ENCODE results near the gene GPR143. TPM values are rescaled to one million over a fixed set of nuclear protein-coding genes. Genes with fewer than 3 reads are reported as not detected.
"Not testable (repeated sequence)": the region's sequence is repeated elsewhere in the genome, so short reads cannot be mapped to it uniquely, and the experiment has no call there.

Gene GPR143
- total RNA-seq (1 to 10 TPM in 1 of 2 donors, under 1 TPM in 1; 0.33 to 1.4 TPM), polyA plus RNA-seq (under 1 TPM; 0.46 to 0.50 TPM)

- H3K36me3 ChIP-seq (ENCODE audit: control insufficient read depth in 4 of 4, insufficient read depth in 3 of 4, low read depth in 1 of 4, low read length in 3 of 4): no peaks in the 10 kb centered on the region
- H3K4me3 ChIP-seq (ENCODE audit: low read depth in 1 of 3, low read length in 3 of 3): peak within 1 kb of the TSS in 1 of 3 donors; percentile 17
- H3K27me3 ChIP-seq (ENCODE audit: control insufficient read depth in 4 of 4, insufficient read depth in 4 of 4, low read length in 3 of 4): peaks cover 0 to 3% (median 0%) of the 10 kb centered on the region in 4 donors
- no peak within 1 kb of the TSS for H3K9ac ChIP-seq (ENCODE audit: low read depth in 1 of 2, low read length in 2 of 2)
- 27% methylated on average over 26 of the region's 26 CpGs for WGBS
- TF ChIP-seq RAD21 (IDR thresholded peaks at IDR 0.05) (no peak), EGR1 (IDR thresholded peaks at IDR 0.05; ENCODE audit: low read depth in 2 of 2) (no peak), HNF4G (IDR thresholded peaks at IDR 0.05) (no peak), TAF1 (conservative IDR thresholded peaks at IDR 0.05) (no peak), GABPA (IDR thresholded peaks at IDR 0.05 in 1 of 2, conservative IDR thresholded peaks at IDR 0.05 in 1 of 2) (no peak), REST (IDR thresholded peaks at IDR 0.05) (no peak), JUND (IDR thresholded peaks at IDR 0.05) (no peak), FOXA1 (IDR thresholded peaks at IDR 0.05) (no peak), ZBTB33 (IDR thresholded peaks at IDR 0.05) (no peak), YY1 (IDR thresholded peaks at IDR 0.05) (no peak), FOXA2 (IDR thresholded peaks at IDR 0.05) (no peak), NR2F2 (IDR thresholded peaks at IDR 0.05) (no peak), SP1 (IDR thresholded peaks at IDR 0.05) (no peak), RXRA (IDR thresholded peaks at IDR 0.05) (no peak)
- TF ChIP-seq, protein P1, sequence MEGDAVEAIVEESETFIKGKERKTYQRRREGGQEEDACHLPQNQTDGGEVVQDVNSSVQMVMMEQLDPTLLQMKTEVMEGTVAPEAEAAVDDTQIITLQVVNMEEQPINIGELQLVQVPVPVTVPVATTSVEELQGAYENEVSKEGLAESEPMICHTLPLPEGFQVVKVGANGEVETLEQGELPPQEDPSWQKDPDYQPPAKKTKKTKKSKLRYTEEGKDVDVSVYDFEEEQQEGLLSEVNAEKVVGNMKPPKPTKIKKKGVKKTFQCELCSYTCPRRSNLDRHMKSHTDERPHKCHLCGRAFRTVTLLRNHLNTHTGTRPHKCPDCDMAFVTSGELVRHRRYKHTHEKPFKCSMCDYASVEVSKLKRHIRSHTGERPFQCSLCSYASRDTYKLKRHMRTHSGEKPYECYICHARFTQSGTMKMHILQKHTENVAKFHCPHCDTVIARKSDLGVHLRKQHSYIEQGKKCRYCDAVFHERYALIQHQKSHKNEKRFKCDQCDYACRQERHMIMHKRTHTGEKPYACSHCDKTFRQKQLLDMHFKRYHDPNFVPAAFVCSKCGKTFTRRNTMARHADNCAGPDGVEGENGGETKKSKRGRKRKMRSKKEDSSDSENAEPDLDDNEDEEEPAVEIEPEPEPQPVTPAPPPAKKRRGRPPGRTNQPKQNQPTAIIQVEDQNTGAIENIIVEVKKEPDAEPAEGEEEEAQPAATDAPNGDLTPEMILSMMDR (IDR thresholded peaks at IDR 0.05; ENCODE audit: low read depth, low read length, missing input control): no peak
- TF ChIP-seq, protein P2, sequence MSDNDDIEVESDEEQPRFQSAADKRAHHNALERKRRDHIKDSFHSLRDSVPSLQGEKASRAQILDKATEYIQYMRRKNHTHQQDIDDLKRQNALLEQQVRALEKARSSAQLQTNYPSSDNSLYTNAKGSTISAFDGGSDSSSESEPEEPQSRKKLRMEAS (IDR thresholded peaks at IDR 0.05): no peak
- H3K9me3 ChIP-seq (ENCODE audit: control insufficient read depth in 4 of 4, low read length in 3 of 4): no peaks in the 10 kb centered on the region
- H3K4me1 ChIP-seq (ENCODE audit: control insufficient read depth in 4 of 4, insufficient read depth in 4 of 4, low read length in 3 of 4): peaks cover 0 to 2% (median 0%) of the 10 kb centered on the region in 4 donors
- H3K27ac ChIP-seq (ENCODE audit: low read depth in 1 of 2, low read length in 2 of 2): no peak within 1 kb of the TSS
- no peak for DNase-seq (ENCODE audit: low spot score)
Measured at GRCh38 chrX:9765737-9766097, at the start of gene GPR143. Gene GPR143, minus strand, starts transcription at chrX:9765847. Its CDS starts 30 bp downstream, at chrX:9765817.

- H3K4me1 ChIP-seq (ENCODE audit: control insufficient read depth in 4 of 4, insufficient read depth in 4 of 4, low read length in 3 of 4): peaks cover 2 to 11% (median 4%) of the 10 kb centered on the region in 4 donors
- H3K9ac ChIP-seq (ENCODE audit: low read depth in 1 of 2, low read length in 2 of 2); H3K9me3 ChIP-seq (ENCODE audit: control insufficient read depth in 4 of 4, low read length in 3 of 4); DNase-seq (ENCODE audit: low spot score); H3K36me3 ChIP-seq (ENCODE audit: control insufficient read depth in 4 of 4, insufficient read depth in 3 of 4, low read depth in 1 of 4, low read length in 3 of 4); H3K4me3 ChIP-seq (ENCODE audit: low read depth in 1 of 3, low read length in 3 of 3); H3K27ac ChIP-seq (ENCODE audit: low read depth in 1 of 2, low read length in 2 of 2); H3K27me3 ChIP-seq (ENCODE audit: control insufficient read depth in 4 of 4, insufficient read depth in 4 of 4, low read length in 3 of 4): not testable (repeated sequence)
- WGBS: 98% methylated on average over 3 of the region's 3 CpGs
Measured at GRCh38 chrX:9811086-9811485, 45.4 kb upstream of the GPR143 start.

GRCh38 chrX:9809876-9810275, 44.2 kb upstream of the GPR143 start:
- peaks cover 2 to 11% (median 4%) of the 10 kb centered on the region in 4 donors for H3K4me1 ChIP-seq (ENCODE audit: control insufficient read depth in 4 of 4, insufficient read depth in 4 of 4, low read length in 3 of 4)
- DNase-seq (ENCODE audit: low spot score); H3K9me3 ChIP-seq (ENCODE audit: control insufficient read depth in 4 of 4, low read length in 3 of 4); H3K27ac ChIP-seq (ENCODE audit: low read depth in 1 of 2, low read length in 2 of 2); H3K9ac ChIP-seq (ENCODE audit: low read depth in 1 of 2, low read length in 2 of 2); H3K36me3 ChIP-seq (ENCODE audit: control insufficient read depth in 4 of 4, insufficient read depth in 3 of 4, low read depth in 1 of 4, low read length in 3 of 4); H3K27me3 ChIP-seq (ENCODE audit: control insufficient read depth in 4 of 4, insufficient read depth in 4 of 4, low read length in 3 of 4); H3K4me3 ChIP-seq (ENCODE audit: low read depth in 1 of 3, low read length in 3 of 3): not testable (repeated sequence)
- 89% methylated on average over 5 of the region's 5 CpGs for WGBS
